ENCODE data around the gene NDUFAF5.

The NDUFAF5 gene

GRCh38 chr20:13814672-13815071 is 29.8 kb downstream of the NDUFAF5 start:
- H3K27ac ChIP-seq = no peak overlapping the region
- peaks cover 53 to 80% (median 80%) of the 10 kb centered on the region in 3 donors for H3K36me3 ChIP-seq

DNA sequence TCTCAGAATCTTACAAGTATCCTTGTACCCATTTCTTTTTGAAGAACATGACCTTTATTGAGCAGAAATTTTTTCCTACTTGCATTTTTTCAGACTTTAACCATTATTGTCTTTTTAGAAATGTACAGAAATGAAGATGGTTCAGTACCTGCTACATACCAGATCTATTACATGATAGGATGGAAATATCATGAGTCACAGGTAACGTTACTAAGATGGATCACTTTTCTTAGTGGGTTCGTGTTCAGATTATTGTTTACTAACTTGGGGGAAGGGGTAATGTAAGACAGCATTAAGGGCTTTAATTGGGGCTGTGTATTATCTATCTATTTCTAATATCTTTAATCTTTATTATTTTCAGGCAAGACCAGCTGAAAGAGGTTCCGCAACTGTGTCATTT is 31.9 kb downstream of the NDUFAF5 start:
- peaks cover 33 to 59% (median 59%) of the 10 kb centered on the region in 3 donors for H3K36me3 ChIP-seq

More at GRCh38 chr20:13814672-13815071, 29.8 kb downstream of the NDUFAF5 start:
- TF ChIP-seq CTCF (IDR thresholded peaks at IDR 0.05) = no peak
- no peak for DNase-seq
- H3K4me1 ChIP-seq = no peaks in the 10 kb centered on the region
- H3K9me3 ChIP-seq = no peaks in the 10 kb centered on the region
- no peaks in the 10 kb centered on the region for H3K27me3 ChIP-seq
- no peak overlapping the region for H3K4me3 ChIP-seq
- intact Hi-C loops (cut with DNase I; ENCODE audit: low total_unique reads) = no loop called here

GRCh38 chr20:13817342-13817741 is 32.5 kb downstream of the NDUFAF5 start:
- no peaks in the 10 kb centered on the region for H3K27me3 ChIP-seq
- H3K36me3 ChIP-seq = peaks cover 28 to 53% (median 53%) of the 10 kb centered on the region in 3 donors
- intact Hi-C loops (cut with DNase I; ENCODE audit: low total_unique reads) = no loop called here

More for the DNA sequence above, 31.9 kb downstream of the NDUFAF5 start:
- Histone ChIP-seq H3K9me3 (no peaks in the 10 kb centered on the region), H3K4me1 (no peaks in the 10 kb centered on the region), H3K27ac (no peak overlapping the region), H3K4me3 (no peak overlapping the region), H3K27me3 (no peaks in the 10 kb centered on the region)
- intact Hi-C loops (cut with DNase I; ENCODE audit: low total_unique reads) = no loop called here
- no peak for DNase-seq
- no peak for TF ChIP-seq CTCF (IDR thresholded peaks at IDR 0.05)

GRCh38 chr20:13819885-13820645 is 35.2 kb downstream of the NDUFAF5 start:
- Histone ChIP-seq H3K27me3 (no peaks in the 10 kb centered on the region), H3K27ac (no peak overlapping the region), H3K9me3 (no peaks in the 10 kb centered on the region), H3K4me1 (no peaks in the 10 kb centered on the region), H3K36me3 (peaks cover 4 to 30% (median 26%) of the 10 kb centered on the region in 3 donors), H3K4me3 (no peak overlapping the region)
- TF ChIP-seq CTCF (IDR thresholded peaks at IDR 0.05) = peak; percentile 65 to 82
- intact Hi-C loops (cut with DNase I; ENCODE audit: low total_unique reads) = loop anchor here (2.0 to 10.0 kb wide), 2 partner anchors 135 to 235 kb away; no protein-coding TSS in a partner anchor
- no peak for DNase-seq

More at GRCh38 chr20:13817342-13817741, 32.5 kb downstream of the NDUFAF5 start:
- no peaks in the 10 kb centered on the region for H3K9me3 ChIP-seq
- no peak overlapping the region for H3K4me3 ChIP-seq
- no peak for DNase-seq
- no peaks in the 10 kb centered on the region for H3K4me1 ChIP-seq
- TF ChIP-seq CTCF (IDR thresholded peaks at IDR 0.05) = no peak
- no peak overlapping the region for H3K27ac ChIP-seq

DNA sequence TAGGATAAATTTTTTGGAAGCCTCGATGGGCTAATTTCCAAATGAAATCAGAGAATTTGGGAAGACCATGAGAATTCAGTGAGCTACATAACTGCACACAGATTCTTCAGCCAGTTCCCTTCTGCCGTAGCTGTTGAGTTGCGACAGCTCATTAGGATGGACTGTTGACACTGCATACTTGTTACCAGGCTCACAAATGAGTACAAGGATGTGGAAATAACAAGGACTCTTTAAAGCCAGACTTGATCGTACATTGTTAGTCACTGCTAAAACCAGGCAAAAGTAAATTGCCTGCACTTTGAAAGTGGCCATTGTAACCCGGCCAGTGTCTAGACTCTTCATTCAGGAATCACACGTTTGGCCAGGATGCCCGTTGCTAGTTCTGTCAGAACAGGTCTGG is 37.0 kb downstream of the NDUFAF5 start:
- H3K36me3 ChIP-seq = peaks cover 0 to 15% (median 13%) of the 10 kb centered on the region in 3 donors
- TF ChIP-seq CTCF (IDR thresholded peaks at IDR 0.05) = no peak
- intact Hi-C loops (cut with DNase I; ENCODE audit: low total_unique reads) = loop anchor here (10.0 kb wide), 1 partner anchor 133 kb away; no protein-coding TSS in a partner anchor

More for the DNA sequence above, 37.0 kb downstream of the NDUFAF5 start:
- Histone ChIP-seq H3K9me3 (no peaks in the 10 kb centered on the region), H3K4me3 (no peak overlapping the region), H3K27me3 (no peaks in the 10 kb centered on the region), H3K4me1 (no peaks in the 10 kb centered on the region), H3K27ac (no peak overlapping the region)
- no peak for DNase-seq
